Esophagus (tissue), 2 donors: ENCODE data around the gene SELENOW. TPM values are rescaled to one million over a fixed set of nuclear protein-coding genes. Genes with fewer than 3 reads are reported as not detected.
"Not testable (repeated sequence)": the region's sequence is repeated elsewhere in the genome, so short reads cannot be mapped to it uniquely, and the experiment has no call there.

Experiments used
- H3K27ac ChIP-seq, 2 donors: one replicate each; pipeline ENCODE4 v1.5.1; 2013; ENCODE audit warnings: low read depth in 2 of 2, mild to moderate bottlenecking in 2 of 2, inconsistent platforms in 1 of 2, low read length in 1 of 2, moderate library complexity in 1 of 2
- H3K27me3 ChIP-seq, 2 donors: one replicate each; pipeline ENCODE4 v1.6.1; 2013; ENCODE audit warnings: low read length in 2 of 2, control low read depth in 1 of 2, mild to moderate bottlenecking in 1 of 2; ENCODE audit not compliant: insufficient read depth in 2 of 2, control insufficient read depth in 1 of 2
- H3K36me3 ChIP-seq, 2 donors: one replicate each; pipeline ENCODE4 v1.6.1; 2013; ENCODE audit warnings: low read length in 1 of 2; ENCODE audit not compliant: control insufficient read depth in 2 of 2, insufficient read depth in 2 of 2
- H3K4me1 ChIP-seq, 2 donors: one replicate each; pipeline ENCODE4 v1.6.1; 2013; ENCODE audit warnings: low read length in 1 of 2; ENCODE audit not compliant: control insufficient read depth in 2 of 2, insufficient read depth in 2 of 2
- H3K4me3 ChIP-seq, 2 donors: one replicate each; pipeline ENCODE4 v1.5.1; 2013; ENCODE audit warnings: low read length in 2 of 2, mild to moderate bottlenecking in 2 of 2, low read depth in 1 of 2, moderate library complexity in 1 of 2
- H3K9me3 ChIP-seq, 2 donors: one replicate each; pipeline ENCODE4 v1.6.1; 2013; ENCODE audit warnings: mild to moderate bottlenecking in 2 of 2, low read depth in 1 of 2, low read length in 1 of 2, moderate library complexity in 1 of 2; ENCODE audit not compliant: control insufficient read depth in 2 of 2, insufficient read depth in 1 of 2
- WGBS, 2 donors: extraction: QIAGEN DNeasy Blood & Tissue Kit; methylation state at CpG; one replicate each; pipeline ENCODE4 v1.1.7; 2013; 5-methylcytosine and 5-hydroxymethylcytosine counted together
- polyA plus RNA-seq, 2 donors: library from polyadenylated mRNA; stranded (reverse); fragments of 200-250 nt; gene quantifications; one replicate each; pipeline ENCODE4 v1.2.3, GENCODE V29; 2013
- donor health status: healthy with polysubstance abuse.
- donor health status: Bipolar disorder and iron deficiency.

Gene SELENOW
- polyA plus RNA-seq, 2 donors: 212 to 257 TPM

GRCh38 chr19:47756627-47756929 lies 21.9 kb upstream of the SELENOW start:
- Histone ChIP-seq H3K36me3 (peaks cover 26 to 57% of the 10 kb centered on the region in 2 donors), H3K27me3 (no peaks in the 10 kb centered on the region), H3K27ac (no peak overlapping the region), H3K9me3 (no peaks in the 10 kb centered on the region), H3K4me3 (no peak overlapping the region), H3K4me1 (no peaks in the 10 kb centered on the region)
- 90 to 94% methylated on average over 12 of the region's 12 CpGs for WGBS, 2 donors

- peaks cover 25 to 55% of the 10 kb centered on the region in 2 donors for H3K36me3 ChIP-seq
- no peaks in the 10 kb centered on the region for H3K27me3 ChIP-seq
- H3K4me1 ChIP-seq: no peaks in the 10 kb centered on the region
- WGBS, 2 donors: 80 to 92% methylated on average over 22 of the region's 22 CpGs
- H3K27ac ChIP-seq: no peak overlapping the region
- H3K4me3 ChIP-seq: no peak overlapping the region
- H3K9me3 ChIP-seq: no peaks in the 10 kb centered on the region
Observed at GRCh38 chr19:47756953-47757608, 21.4 kb upstream of the SELENOW start.

- WGBS, 2 donors: 73 to 80% methylated on average over 14 of the region's 14 CpGs
- no peaks in the 10 kb centered on the region for H3K27me3 ChIP-seq
- H3K4me3 ChIP-seq: no peak overlapping the region
- H3K9me3 ChIP-seq: no peaks in the 10 kb centered on the region
- H3K4me1 ChIP-seq: no peaks in the 10 kb centered on the region
- peaks cover 18 to 48% of the 10 kb centered on the region in 2 donors for H3K36me3 ChIP-seq
- no peak overlapping the region for H3K27ac ChIP-seq
Observed at GRCh38 chr19:47757617-47758442, 20.7 kb upstream of the SELENOW start.

- Histone ChIP-seq H3K4me1 (no peaks in the 10 kb centered on the region), H3K27ac (no peak overlapping the region), H3K27me3 (no peaks in the 10 kb centered on the region), H3K4me3 (no peak overlapping the region), H3K36me3 (peaks cover 13 to 42% of the 10 kb centered on the region in 2 donors), H3K9me3 (no peaks in the 10 kb centered on the region)
- WGBS, 2 donors: 87 to 89% methylated on average over 5 of the region's 5 CpGs
Observed at GRCh38 chr19:47758443-47758804, 20.1 kb upstream of the SELENOW start.

- Histone ChIP-seq H3K4me3 (no peak overlapping the region), H3K27me3 (no peaks in the 10 kb centered on the region), H3K27ac (no peak overlapping the region), H3K9me3 (no peaks in the 10 kb centered on the region), H3K4me1 (no peaks in the 10 kb centered on the region), H3K36me3 (peaks cover 9 to 24% of the 10 kb centered on the region in 2 donors)
- 75 to 81% methylated on average over 5 of the region's 5 CpGs for WGBS, 2 donors
Observed at GRCh38 chr19:47760632-47760999, 17.9 kb upstream of the SELENOW start.

- H3K27me3 ChIP-seq: no peaks in the 10 kb centered on the region
- H3K9me3 ChIP-seq: no peaks in the 10 kb centered on the region
- peaks cover 5 to 15% of the 10 kb centered on the region in 2 donors for H3K36me3 ChIP-seq
- H3K4me1 ChIP-seq: no peaks in the 10 kb centered on the region
- no peak overlapping the region for H3K4me3 ChIP-seq
- 51 to 61% methylated on average over 5 of the region's 5 CpGs for WGBS, 2 donors
- no peak overlapping the region for H3K27ac ChIP-seq
Observed at GRCh38 chr19:47761566-47761965, 16.9 kb upstream of the SELENOW start.

GRCh38 chr19:47762151-47762550 lies 16.4 kb upstream of the SELENOW start:
- WGBS, 2 donors: 55 to 78% methylated on average over 2 to 3 of the region's 3 CpGs
- Histone ChIP-seq H3K27me3 (no peaks in the 10 kb centered on the region), H3K9me3 (no peaks in the 10 kb centered on the region), H3K4me3 (no peak overlapping the region), H3K36me3 (peaks cover 0 to 9% of the 10 kb centered on the region in 2 donors), H3K27ac (no peak overlapping the region), H3K4me1 (no peaks in the 10 kb centered on the region)

GRCh38 chr19:47762615-47763308 lies 15.7 kb upstream of the SELENOW start:
- Histone ChIP-seq H3K27ac (no peak overlapping the region), H3K36me3 (peaks cover 0 to 3% of the 10 kb centered on the region in 2 donors)
- WGBS, 2 donors: 71 to 77% methylated on average over 18 of the region's 18 CpGs

GRCh38 chr19:47764705-47765104 lies 13.8 kb upstream of the SELENOW start:
- H3K36me3 ChIP-seq, H3K4me3 ChIP-seq, H3K27me3 ChIP-seq, H3K9me3 ChIP-seq, H3K27ac ChIP-seq, H3K4me1 ChIP-seq: not testable (repeated sequence)
- WGBS, 2 donors: 77 to 81% methylated on average over 3 of the region's 3 CpGs

More at GRCh38 chr19:47762615-47763308, 15.7 kb upstream of the SELENOW start:
- Histone ChIP-seq H3K27me3 (no peaks in the 10 kb centered on the region), H3K9me3 (no peaks in the 10 kb centered on the region), H3K4me3 (no peak overlapping the region), H3K4me1 (no peaks in the 10 kb centered on the region)
